ENCODE data around the gene RAB11A. TPM values are rescaled to one million over a fixed set of nuclear protein-coding genes. Genes with fewer than 3 reads are reported as not detected.
A peak's percentile ranks its signal among the peaks of the same experiment; 100 is the strongest.

Gene RAB11A
- total and polyA plus RNA-seq, 2 experiments from 2014 or later = 163 to 259 TPM

- no peaks in the 10 kb centered on the region for H3K36me3 ChIP-seq
- no peaks in the 10 kb centered on the region for H3K27me3 ChIP-seq
- TF ChIP-seq, protein P1, sequence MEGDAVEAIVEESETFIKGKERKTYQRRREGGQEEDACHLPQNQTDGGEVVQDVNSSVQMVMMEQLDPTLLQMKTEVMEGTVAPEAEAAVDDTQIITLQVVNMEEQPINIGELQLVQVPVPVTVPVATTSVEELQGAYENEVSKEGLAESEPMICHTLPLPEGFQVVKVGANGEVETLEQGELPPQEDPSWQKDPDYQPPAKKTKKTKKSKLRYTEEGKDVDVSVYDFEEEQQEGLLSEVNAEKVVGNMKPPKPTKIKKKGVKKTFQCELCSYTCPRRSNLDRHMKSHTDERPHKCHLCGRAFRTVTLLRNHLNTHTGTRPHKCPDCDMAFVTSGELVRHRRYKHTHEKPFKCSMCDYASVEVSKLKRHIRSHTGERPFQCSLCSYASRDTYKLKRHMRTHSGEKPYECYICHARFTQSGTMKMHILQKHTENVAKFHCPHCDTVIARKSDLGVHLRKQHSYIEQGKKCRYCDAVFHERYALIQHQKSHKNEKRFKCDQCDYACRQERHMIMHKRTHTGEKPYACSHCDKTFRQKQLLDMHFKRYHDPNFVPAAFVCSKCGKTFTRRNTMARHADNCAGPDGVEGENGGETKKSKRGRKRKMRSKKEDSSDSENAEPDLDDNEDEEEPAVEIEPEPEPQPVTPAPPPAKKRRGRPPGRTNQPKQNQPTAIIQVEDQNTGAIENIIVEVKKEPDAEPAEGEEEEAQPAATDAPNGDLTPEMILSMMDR (IDR thresholded peaks at IDR 0.05; ENCODE audit: low read depth, low read length) = no peak
- H3K27ac ChIP-seq = no peak overlapping the region
- no peak overlapping the region for H3K4me3 ChIP-seq
- DNase-seq (ENCODE audit: low read depth in 1 of 2, low spot score in 1 of 2) = no peak
- H3K4me1 ChIP-seq (ENCODE audit: low read depth) = no peaks in the 10 kb centered on the region
- H3K9me3 ChIP-seq (ENCODE audit: low read depth) = no peaks in the 10 kb centered on the region
Observed at GRCh38 chr15:65914981-65915925, 46.0 kb downstream of the RAB11A start.

DNA sequence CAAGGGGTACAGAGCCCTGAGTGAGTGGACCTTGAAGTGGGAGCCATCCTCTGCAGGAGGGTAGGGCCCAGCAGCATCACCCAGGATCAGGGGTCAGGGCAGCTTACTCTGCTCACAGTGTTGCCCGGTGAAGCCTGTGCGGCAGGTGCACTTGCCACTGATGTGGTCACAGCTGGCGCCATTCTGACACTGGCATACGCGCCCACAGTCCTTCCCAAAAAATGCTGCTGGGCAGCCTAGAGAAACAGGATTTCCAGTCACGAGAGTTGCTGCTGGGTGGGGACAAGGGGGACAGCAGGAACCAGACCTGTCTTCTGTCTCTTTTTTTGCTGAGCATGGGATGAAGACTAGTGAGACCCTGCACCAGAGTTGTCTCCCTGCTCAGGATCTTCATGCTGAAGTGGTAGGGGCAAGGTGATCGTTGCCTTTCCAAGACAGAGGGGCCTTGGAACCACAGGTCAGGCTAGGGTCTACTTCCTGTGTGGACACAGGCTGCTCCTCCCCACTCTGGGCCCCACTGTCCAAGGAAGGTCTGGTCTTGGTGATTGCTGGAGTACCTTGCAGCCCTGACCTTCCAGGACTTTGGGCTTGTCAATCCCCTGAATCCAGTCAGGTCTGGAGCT is 46.9 kb downstream of the RAB11A start:
- Histone ChIP-seq H3K27ac (no peak overlapping the region), H3K36me3 (no peaks in the 10 kb centered on the region), H3K9me3 (ENCODE audit: low read depth) (no peaks in the 10 kb centered on the region), H3K27me3 (no peaks in the 10 kb centered on the region), H3K4me3 (no peak overlapping the region), H3K4me1 (ENCODE audit: low read depth) (no peaks in the 10 kb centered on the region)
- no peak for DNase-seq (ENCODE audit: low read depth in 1 of 2, low spot score in 1 of 2)
- TF ChIP-seq, protein P1 (IDR thresholded peaks at IDR 0.05; ENCODE audit: low read depth, low read length) = no peak

- H3K4me3 ChIP-seq = no peak overlapping the region
- no peaks in the 10 kb centered on the region for H3K4me1 ChIP-seq (ENCODE audit: low read depth)
- TF ChIP-seq, protein P1 (IDR thresholded peaks at IDR 0.05; ENCODE audit: low read depth, low read length) = peak; percentile 75
- no peak overlapping the region for H3K27ac ChIP-seq
- no peaks in the 10 kb centered on the region for H3K9me3 ChIP-seq (ENCODE audit: low read depth)
- H3K36me3 ChIP-seq = no peaks in the 10 kb centered on the region
- peak; percentile 79 to 85 for DNase-seq (ENCODE audit: low read depth in 1 of 2, low spot score in 1 of 2)
- H3K27me3 ChIP-seq = no peaks in the 10 kb centered on the region
Observed at GRCh38 chr15:65916664-65917406, 47.5 kb downstream of the RAB11A start.

GRCh38 chr15:65917407-65917756 is 48.1 kb downstream of the RAB11A start:
- DNase-seq (ENCODE audit: low read depth in 1 of 2, low spot score in 1 of 2) = no peak
- Histone ChIP-seq H3K4me1 (ENCODE audit: low read depth) (no peaks in the 10 kb centered on the region), H3K27me3 (no peaks in the 10 kb centered on the region), H3K9me3 (ENCODE audit: low read depth) (no peaks in the 10 kb centered on the region), H3K36me3 (no peaks in the 10 kb centered on the region), H3K4me3 (no peak overlapping the region), H3K27ac (no peak overlapping the region)
- TF ChIP-seq, protein P1 (IDR thresholded peaks at IDR 0.05; ENCODE audit: low read depth, low read length) = no peak

DNA sequence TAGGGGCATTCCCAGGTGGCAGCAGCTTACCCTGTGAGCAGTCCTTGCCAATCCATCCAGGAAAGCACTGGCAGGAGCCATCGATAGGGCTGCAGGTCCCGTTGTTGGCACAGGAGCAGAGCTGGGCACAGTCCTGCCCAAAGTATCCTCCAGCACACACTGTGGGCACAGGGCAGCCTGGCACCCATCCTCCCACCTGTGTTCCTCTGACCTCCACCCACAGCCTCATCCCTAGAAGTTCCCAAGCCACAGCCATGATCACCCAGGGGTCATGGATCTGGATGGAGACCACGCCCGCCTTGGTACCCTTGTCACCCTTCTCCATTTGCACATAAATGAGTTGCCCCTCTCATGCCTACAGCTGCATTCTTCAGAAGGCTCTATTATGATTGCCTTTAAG is 48.6 kb downstream of the RAB11A start:
- H3K27ac ChIP-seq = no peak overlapping the region
- TF ChIP-seq, protein P1 (IDR thresholded peaks at IDR 0.05; ENCODE audit: low read depth, low read length) = no peak
- no peaks in the 10 kb centered on the region for H3K9me3 ChIP-seq (ENCODE audit: low read depth)
- no peak overlapping the region for H3K4me3 ChIP-seq
- no peak for DNase-seq (ENCODE audit: low read depth in 1 of 2, low spot score in 1 of 2)
- H3K4me1 ChIP-seq (ENCODE audit: low read depth) = no peaks in the 10 kb centered on the region
- H3K27me3 ChIP-seq = no peaks in the 10 kb centered on the region
- H3K36me3 ChIP-seq = no peaks in the 10 kb centered on the region
